RWPE2 (cell line): Measurements from ENCODE around the gene MAPRE3.

Experiments
- ATAC-seq: fragments of 200-7000 bp; cut with Tn5 transposase; 3 replicates; pipeline ENCODE4 v1.9.1; 2021; ENCODE audit warnings: low read depth
- DNase-seq: peaks from one replicate; pipeline ENCODE4 v3.0.0-alpha.2; 2020; ENCODE audit warnings: low spot score
- H3K27ac ChIP-seq: fragments of 450-650 bp; 2 replicates; pipeline ENCODE4 v1.5.1; 2017; ENCODE audit warnings: mild to moderate bottlenecking; ENCODE audit not compliant: poor library complexity, severe bottlenecking
- H3K27me3 ChIP-seq: fragments of 250-450 bp; sonication (Bioruptor Pico); 2 replicates; pipeline ENCODE4 v1.5.1; 2021; ENCODE audit warnings: mild to moderate bottlenecking, moderate library complexity; ENCODE audit not compliant: insufficient read depth, poor library complexity, severe bottlenecking
- H3K36me3 ChIP-seq: fragments of 250-450 bp; sonication (Bioruptor Pico); 2 replicates; pipeline ENCODE4 v1.5.1; 2020; ENCODE audit warnings: low read depth, mild to moderate bottlenecking, moderate library complexity
- H3K4me1 ChIP-seq: fragments of 250-450 bp; sonication (Bioruptor Pico); 2 replicates; pipeline ENCODE4 v1.5.1; 2021; ENCODE audit warnings: mild to moderate bottlenecking, moderate library complexity; ENCODE audit not compliant: insufficient read depth, poor library complexity, severe bottlenecking
- H3K4me3 ChIP-seq: fragments of 250-450 bp; sonication (Bioruptor Pico); 2 replicates; pipeline ENCODE4 v1.5.1; 2021; ENCODE audit warnings: mild to moderate bottlenecking, moderate library complexity; ENCODE audit not compliant: severe bottlenecking
- H3K9me3 ChIP-seq: fragments of 250-450 bp; sonication (Bioruptor Pico); 2 replicates; pipeline ENCODE4 v1.5.1; 2021; ENCODE audit warnings: mild to moderate bottlenecking, moderate library complexity; ENCODE audit not compliant: severe bottlenecking
- TF ChIP-seq, protein P1 (sequence below): fragments of 450-650 bp; IDR thresholded peaks from one replicate; pipeline ENCODE4 v1.5.1; 2017; ENCODE audit warnings: mild to moderate bottlenecking, moderate library complexity; ENCODE audit not compliant: poor library complexity, severe bottlenecking

Gene MAPRE3

DNA sequence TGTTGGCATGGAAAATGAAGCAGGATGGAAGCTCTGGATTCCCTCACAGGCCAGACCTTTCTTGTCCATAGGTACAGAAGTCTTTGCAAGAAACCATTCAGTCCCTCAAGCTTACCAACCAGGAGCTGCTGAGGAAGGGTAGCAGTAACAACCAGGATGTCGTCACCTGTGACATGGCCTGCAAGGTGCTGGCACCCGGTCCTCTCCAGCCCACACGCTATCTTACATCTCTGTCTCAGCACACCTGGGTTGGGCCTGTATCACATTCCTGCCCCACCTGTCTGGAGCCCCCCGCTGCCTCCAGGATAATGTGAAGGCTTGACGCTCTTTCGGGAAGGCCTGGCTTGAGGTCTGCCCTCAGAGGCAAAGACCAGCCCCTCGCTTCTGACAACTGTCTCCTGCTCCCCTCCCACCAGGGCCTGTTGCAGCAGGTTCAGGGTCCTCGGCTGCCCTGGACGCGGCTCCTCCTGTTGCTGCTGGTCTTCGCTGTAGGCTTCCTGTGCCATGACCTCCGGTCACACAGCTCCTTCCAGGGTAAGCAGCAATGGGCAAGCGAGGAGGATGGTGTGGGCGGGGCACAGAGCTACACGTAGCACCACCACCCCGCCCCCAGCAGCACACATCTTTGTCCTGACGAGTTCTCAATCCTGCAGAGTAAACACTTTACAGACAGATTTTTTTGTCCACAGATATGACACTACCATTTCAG lies 68.3 kb downstream of the MAPRE3 start:
- TF ChIP-seq, protein P1, sequence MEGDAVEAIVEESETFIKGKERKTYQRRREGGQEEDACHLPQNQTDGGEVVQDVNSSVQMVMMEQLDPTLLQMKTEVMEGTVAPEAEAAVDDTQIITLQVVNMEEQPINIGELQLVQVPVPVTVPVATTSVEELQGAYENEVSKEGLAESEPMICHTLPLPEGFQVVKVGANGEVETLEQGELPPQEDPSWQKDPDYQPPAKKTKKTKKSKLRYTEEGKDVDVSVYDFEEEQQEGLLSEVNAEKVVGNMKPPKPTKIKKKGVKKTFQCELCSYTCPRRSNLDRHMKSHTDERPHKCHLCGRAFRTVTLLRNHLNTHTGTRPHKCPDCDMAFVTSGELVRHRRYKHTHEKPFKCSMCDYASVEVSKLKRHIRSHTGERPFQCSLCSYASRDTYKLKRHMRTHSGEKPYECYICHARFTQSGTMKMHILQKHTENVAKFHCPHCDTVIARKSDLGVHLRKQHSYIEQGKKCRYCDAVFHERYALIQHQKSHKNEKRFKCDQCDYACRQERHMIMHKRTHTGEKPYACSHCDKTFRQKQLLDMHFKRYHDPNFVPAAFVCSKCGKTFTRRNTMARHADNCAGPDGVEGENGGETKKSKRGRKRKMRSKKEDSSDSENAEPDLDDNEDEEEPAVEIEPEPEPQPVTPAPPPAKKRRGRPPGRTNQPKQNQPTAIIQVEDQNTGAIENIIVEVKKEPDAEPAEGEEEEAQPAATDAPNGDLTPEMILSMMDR, result no peak
- no peaks in the 10 kb centered on the region for H3K9me3 ChIP-seq
- H3K27ac ChIP-seq, result no peak overlapping the region
- DNase-seq (no peak), ATAC-seq (no peak)
- no peak overlapping the region for H3K4me3 ChIP-seq
- H3K27me3 ChIP-seq, result no peaks in the 10 kb centered on the region
- H3K36me3 ChIP-seq, result peaks cover 86% of the 10 kb centered on the region
- no peaks in the 10 kb centered on the region for H3K4me1 ChIP-seq

GRCh38 chr2:27039426-27039825 lies 69.0 kb downstream of the MAPRE3 start:
- ATAC-seq (no peak), DNase-seq (no peak)
- peaks cover 82% of the 10 kb centered on the region for H3K36me3 ChIP-seq
- TF ChIP-seq, protein P1, result no peak
- H3K4me1 ChIP-seq, result no peaks in the 10 kb centered on the region
- H3K4me3 ChIP-seq, result no peak overlapping the region
- H3K27ac ChIP-seq, result no peak overlapping the region
- H3K9me3 ChIP-seq, result no peaks in the 10 kb centered on the region
- no peaks in the 10 kb centered on the region for H3K27me3 ChIP-seq

- DNase-seq (no peak), ATAC-seq (no peak)
- TF ChIP-seq, protein P1, result no peak
- Histone ChIP-seq H3K36me3 (peaks cover 79% of the 10 kb centered on the region), H3K4me3 (no peak overlapping the region), H3K27ac (no peak overlapping the region), H3K9me3 (no peaks in the 10 kb centered on the region), H3K4me1 (no peaks in the 10 kb centered on the region), H3K27me3 (no peaks in the 10 kb centered on the region)
These were observed 69.4 kb downstream of the MAPRE3 start for GRCh38 chr2:27039871-27040270.

- TF ChIP-seq, protein P1, result no peak
- Histone ChIP-seq H3K36me3 (peaks cover 74% of the 10 kb centered on the region), H3K4me3 (no peak overlapping the region), H3K4me1 (no peaks in the 10 kb centered on the region), H3K27ac (no peak overlapping the region), H3K9me3 (no peaks in the 10 kb centered on the region), H3K27me3 (no peaks in the 10 kb centered on the region)
- ATAC-seq (no peak), DNase-seq (no peak)
These were observed 69.8 kb downstream of the MAPRE3 start for GRCh38 chr2:27040282-27040681.

- no peaks in the 10 kb centered on the region for H3K4me1 ChIP-seq
- no peak overlapping the region for H3K27ac ChIP-seq
- TF ChIP-seq, protein P1, result no peak
- peaks cover 60% of the 10 kb centered on the region for H3K36me3 ChIP-seq
- no peak overlapping the region for H3K4me3 ChIP-seq
- H3K9me3 ChIP-seq, result no peaks in the 10 kb centered on the region
- H3K27me3 ChIP-seq, result no peaks in the 10 kb centered on the region
- no peak for ATAC-seq
- DNase-seq, result no peak
These were observed 71.3 kb downstream of the MAPRE3 start for GRCh38 chr2:27041752-27042151.
